ENCODE data around the gene SLC16A2. TPM values are rescaled to one million over a fixed set of nuclear protein-coding genes. Genes with fewer than 3 reads are reported as not detected.
A peak's percentile ranks its signal among the peaks of the same experiment; 100 is the strongest.

The SLC16A2 gene
- total RNA-seq (2014; rRNA removed; shearing (Covaris generic)), result 5.8 and 7.5 TPM in 2 replicates

GRCh38 chrX:74421036-74421739, at the start of gene SLC16A2:
Gene SLC16A2 (plus strand): TSS chrX:74421493. CDS start chrX:74421638, 145 bp downstream.
- DNase-seq (ENCODE audit: low read depth), result peak; percentile 77

- DNase-seq (ENCODE audit: low read depth), result no peak
Observed at GRCh38 chrX:74372272-74372671, 49.0 kb upstream of the SLC16A2 start.

- DNase-seq (ENCODE audit: low read depth), result no peak
Observed at GRCh38 chrX:74377282-74377681, 44.0 kb upstream of the SLC16A2 start.

GRCh38 chrX:74382613-74383012, 38.7 kb upstream of the SLC16A2 start:
- peak; percentile 47 for DNase-seq (ENCODE audit: low read depth)

GRCh38 chrX:74383611-74384010, 37.7 kb upstream of the SLC16A2 start:
- peak; percentile 51 for DNase-seq (ENCODE audit: low read depth)

- DNase-seq (ENCODE audit: low read depth), result no peak
Observed at GRCh38 chrX:74389016-74389722, 32.1 kb upstream of the SLC16A2 start.

GRCh38 chrX:74395556-74395955, 25.7 kb upstream of the SLC16A2 start:
- DNase-seq (ENCODE audit: low read depth), result no peak

GRCh38 chrX:74405973-74406489, 15.3 kb upstream of the SLC16A2 start:
- DNase-seq (ENCODE audit: low read depth), result no peak

GRCh38 chrX:74408304-74408703, 13.0 kb upstream of the SLC16A2 start:
- no peak for DNase-seq (ENCODE audit: low read depth)

- DNase-seq (ENCODE audit: low read depth), result no peak
Observed at GRCh38 chrX:74419864-74420195, 1.5 kb upstream of the SLC16A2 start.

- DNase-seq (ENCODE audit: low read depth), result peak; percentile 55
Observed at GRCh38 chrX:74420196-74421035, 877 bp upstream of the SLC16A2 start.

GRCh38 chrX:74421740-74422352, 553 bp downstream of the SLC16A2 start:
- no peak for DNase-seq (ENCODE audit: low read depth)

- peak; percentile 9 for DNase-seq (ENCODE audit: low read depth)
Observed at GRCh38 chrX:74422576-74423288, 1.4 kb downstream of the SLC16A2 start.

GRCh38 chrX:74423289-74423998, 2.2 kb downstream of the SLC16A2 start:
- DNase-seq (ENCODE audit: low read depth), result no peak

- DNase-seq (ENCODE audit: low read depth), result no peak
Observed at GRCh38 chrX:74426071-74426470, 4.8 kb downstream of the SLC16A2 start.

- no peak for DNase-seq (ENCODE audit: low read depth)
Observed at GRCh38 chrX:74426615-74427014, 5.3 kb downstream of the SLC16A2 start.

GRCh38 chrX:74431797-74432196, 10.5 kb downstream of the SLC16A2 start:
- no peak for DNase-seq (ENCODE audit: low read depth)

GRCh38 chrX:74434336-74434735, 13.0 kb downstream of the SLC16A2 start:
- no peak for DNase-seq (ENCODE audit: low read depth)

GRCh38 chrX:74437530-74437929, 16.2 kb downstream of the SLC16A2 start:
- no peak for DNase-seq (ENCODE audit: low read depth)

- no peak for DNase-seq (ENCODE audit: low read depth)
Observed at GRCh38 chrX:74438764-74439163, 17.5 kb downstream of the SLC16A2 start.

All from Daoy (cell line).